ENCODE results near the gene CIAO2B. TPM values are rescaled to one million over a fixed set of nuclear protein-coding genes. Genes with fewer than 3 reads are reported as not detected.
"Not testable (repeated sequence)": the region's sequence is repeated elsewhere in the genome, so short reads cannot be mapped to it uniquely, and the experiment has no call there.

The CIAO2B gene
- total and polyA plus RNA-seq, 3 experiments from 2014 or later: 132 to 176 (median 164) TPM

DNA sequence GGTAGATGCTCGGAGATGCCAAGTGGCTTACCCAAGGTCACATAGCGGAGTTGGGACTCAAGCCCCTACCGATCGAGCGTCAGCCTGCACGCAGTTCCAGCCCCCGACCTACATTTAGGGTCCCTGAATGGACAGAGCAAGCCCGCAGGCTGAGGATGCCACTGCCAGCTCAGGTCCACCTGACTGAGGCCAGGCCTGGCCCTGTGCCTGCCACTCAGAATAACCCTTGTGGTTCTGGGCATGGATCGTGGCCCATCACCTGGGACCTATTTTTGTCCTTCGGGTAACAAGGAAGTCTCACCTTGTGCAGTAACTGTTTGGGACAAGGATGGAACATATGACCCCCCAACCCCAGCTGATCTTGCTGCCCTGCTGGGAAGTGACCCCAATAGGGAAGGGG is 32.6 kb downstream of the CIAO2B start:
- Mint-ChIP-seq H3K4me1 (peaks cover 2 to 9% (median 9%) of the 10 kb centered on the region in 3 donors), H3K4me3 (no peak overlapping the region), H3K9me3 (no peaks in the 10 kb centered on the region), H3K27ac (no peak overlapping the region), H3K36me3 (peaks cover 0 to 2% (median 0%) of the 10 kb centered on the region in 3 donors), H3K27me3 (no peaks in the 10 kb centered on the region)
- Histone ChIP-seq H3K4me1 (ENCODE audit: insufficient read depth, low read length) (peaks cover 7% of the 10 kb centered on the region), H3K27me3 (ENCODE audit: insufficient read depth, low read length, poor library complexity, severe bottlenecking) (no peaks in the 10 kb centered on the region), H3K4me3 (ENCODE audit: low read length) (no peak overlapping the region), H3K36me3 (ENCODE audit: insufficient read depth, low read length) (no peaks in the 10 kb centered on the region), H3K27ac (ENCODE audit: low read depth, low read length) (no peak overlapping the region), H3K9me3 (ENCODE audit: low read length) (no peaks in the 10 kb centered on the region)
- ChIA-PET CTCF (interaction anchor here (1.0 kb wide), 1 partner anchor 27 kb away, joined by 3 read pairs; no protein-coding TSS in a partner anchor), POLR2A (no interaction called here)
- DNase-seq: peak in 1 of 5 donors; percentile 8

GRCh38 chr16:66900721-66901441 is 33.3 kb downstream of the CIAO2B start:
- Mint-ChIP-seq H3K4me3 (no peak overlapping the region), H3K36me3 (peaks cover 0 to 2% (median 0%) of the 10 kb centered on the region in 3 donors), H3K27ac (no peak overlapping the region), H3K4me1 (peaks cover under 1 to 2% (median 2%) of the 10 kb centered on the region in 3 donors), H3K9me3 (no peaks in the 10 kb centered on the region), H3K27me3 (no peaks in the 10 kb centered on the region)
- peak overlapping the region; percentile 87 for H3K27ac ChIP-seq (ENCODE audit: low read depth, low read length)
- H3K9me3 ChIP-seq (ENCODE audit: low read length): no peaks in the 10 kb centered on the region
- ChIA-PET CTCF (no interaction called here), POLR2A (no interaction called here)
- H3K36me3 ChIP-seq (ENCODE audit: insufficient read depth, low read length): no peaks in the 10 kb centered on the region
- DNase-seq: peak in 1 of 5 donors; percentile 2
- H3K27me3 ChIP-seq (ENCODE audit: insufficient read depth, low read length, poor library complexity, severe bottlenecking): no peaks in the 10 kb centered on the region
- no peak overlapping the region for H3K4me3 ChIP-seq (ENCODE audit: low read length)
- peaks cover 5% of the 10 kb centered on the region for H3K4me1 ChIP-seq (ENCODE audit: insufficient read depth, low read length)

DNA sequence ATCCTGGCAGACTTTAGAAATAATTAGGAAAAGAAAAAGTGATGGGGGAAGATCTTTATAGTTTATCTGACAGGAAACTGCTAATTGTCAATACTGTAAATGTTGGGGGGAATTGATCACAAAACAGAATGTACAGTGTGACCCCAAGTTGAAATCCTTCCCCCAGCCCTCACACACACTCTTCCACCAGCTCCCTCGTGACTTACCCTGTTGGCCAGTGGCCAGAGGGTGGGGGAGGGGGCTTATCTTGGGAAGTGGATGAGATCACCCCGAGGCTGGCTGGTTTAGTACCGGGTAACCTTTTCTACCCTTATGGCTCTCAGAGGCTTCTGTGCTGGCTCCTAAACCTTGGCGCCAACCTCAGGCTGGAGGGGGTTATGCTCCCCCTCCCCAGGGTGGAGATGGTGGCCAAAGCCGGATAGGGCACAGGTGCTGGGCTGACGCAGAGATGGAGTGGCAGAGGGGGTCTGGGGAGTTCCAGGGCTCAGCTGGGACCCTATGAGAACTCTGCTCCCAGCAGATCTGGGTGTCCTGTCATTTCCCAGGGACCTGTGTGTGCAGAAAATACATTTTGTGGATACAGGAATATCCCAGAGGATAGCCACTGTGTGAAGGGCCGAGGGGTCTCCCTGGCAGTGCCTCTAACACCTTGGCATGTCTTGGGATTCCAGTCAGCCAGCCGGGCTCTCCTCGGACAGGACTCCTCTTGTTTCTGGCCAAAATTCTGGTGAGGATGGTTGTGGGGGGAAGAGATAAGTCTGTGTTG is 34.1 kb downstream of the CIAO2B start:
- no peaks in the 10 kb centered on the region for H3K9me3 Mint-ChIP-seq
- H3K27me3 Mint-ChIP-seq: no peaks in the 10 kb centered on the region
- Histone ChIP-seq H3K9me3 (ENCODE audit: low read length) (no peaks in the 10 kb centered on the region), H3K4me1 (ENCODE audit: insufficient read depth, low read length) (no peaks in the 10 kb centered on the region), H3K4me3 (ENCODE audit: low read length) (no peak overlapping the region), H3K36me3 (ENCODE audit: insufficient read depth, low read length) (no peaks in the 10 kb centered on the region), H3K27ac (ENCODE audit: low read depth, low read length) (peak overlapping the region; percentile 87), H3K27me3 (ENCODE audit: insufficient read depth, low read length, poor library complexity, severe bottlenecking) (no peaks in the 10 kb centered on the region)
- H3K27ac Mint-ChIP-seq: peak overlapping the region in 1 of 8 donors; percentile 63
- peak overlapping the region in 1 of 7 donors; percentile 27 for H3K4me3 Mint-ChIP-seq
- CTCF ChIA-PET: no interaction called here
- POLR2A ChIA-PET: no interaction called here
- H3K36me3 Mint-ChIP-seq: peaks cover 0 to 2% (median 0%) of the 10 kb centered on the region in 3 donors
- peaks cover 0 to 2% (median 0%) of the 10 kb centered on the region in 3 donors for H3K4me1 Mint-ChIP-seq
- DNase-seq: no peak

DNA sequence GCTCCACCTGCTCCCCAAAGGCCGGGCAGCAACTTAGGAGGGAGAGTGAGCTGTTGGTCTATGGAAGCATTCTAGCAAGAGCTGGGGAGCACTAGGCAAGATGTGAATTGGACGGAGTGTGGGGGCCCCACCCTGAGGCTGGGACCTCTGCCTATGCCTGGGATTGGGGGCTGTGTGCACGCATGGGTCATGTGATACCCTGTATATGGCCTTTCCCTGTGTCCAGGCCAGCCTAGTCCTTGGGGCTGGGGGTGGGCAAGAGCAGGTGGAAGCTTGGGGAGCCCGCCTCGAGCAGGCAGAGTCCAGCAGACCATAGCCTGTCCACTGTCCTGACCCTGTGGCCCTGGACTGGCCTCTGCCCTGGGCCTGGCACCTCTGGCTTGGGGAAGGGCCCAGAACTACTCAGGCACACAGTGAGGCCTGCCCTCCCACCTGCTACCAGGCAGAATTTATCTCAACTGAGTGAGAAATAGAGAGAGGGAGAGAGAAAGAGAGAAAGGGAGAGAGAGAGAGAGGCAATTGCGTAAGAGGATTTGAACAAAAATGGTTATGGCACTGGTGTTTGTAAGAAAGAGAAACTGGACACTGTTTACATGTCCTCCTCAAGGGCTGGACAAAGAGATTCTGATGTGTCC is 34.8 kb downstream of the CIAO2B start:
- POLR2A ChIA-PET: no interaction called here
- H3K36me3 ChIP-seq (ENCODE audit: insufficient read depth, low read length): no peaks in the 10 kb centered on the region

GRCh38 chr16:66898933-66899309 is 35.3 kb downstream of the CIAO2B start:
- Histone ChIP-seq H3K27me3 (ENCODE audit: insufficient read depth, low read length, poor library complexity, severe bottlenecking) (no peaks in the 10 kb centered on the region), H3K4me3 (ENCODE audit: low read length) (no peak overlapping the region), H3K27ac (ENCODE audit: low read depth, low read length) (peak overlapping the region; percentile 87), H3K36me3 (ENCODE audit: insufficient read depth, low read length) (no peaks in the 10 kb centered on the region), H3K9me3 (ENCODE audit: low read length) (no peaks in the 10 kb centered on the region), H3K4me1 (ENCODE audit: insufficient read depth, low read length) (no peaks in the 10 kb centered on the region)
- Mint-ChIP-seq H3K27me3 (no peaks in the 10 kb centered on the region), H3K4me1 (peaks cover 0 to 4% (median 0%) of the 10 kb centered on the region in 3 donors), H3K9me3 (no peaks in the 10 kb centered on the region), H3K4me3 (no peak overlapping the region), H3K36me3 (peaks cover 0 to 2% (median 0%) of the 10 kb centered on the region in 3 donors), H3K27ac (peak overlapping the region in 1 of 8 donors; percentile 88)
- ChIA-PET POLR2A (no interaction called here), CTCF (no interaction called here)
- no peak for DNase-seq

More for the DNA sequence above, 34.8 kb downstream of the CIAO2B start:
- no peaks in the 10 kb centered on the region for H3K9me3 ChIP-seq (ENCODE audit: low read length)
- no peak for DNase-seq
- peaks cover 0 to 4% (median 0%) of the 10 kb centered on the region in 3 donors for H3K4me1 Mint-ChIP-seq
- no peaks in the 10 kb centered on the region for H3K4me1 ChIP-seq (ENCODE audit: insufficient read depth, low read length)
- CTCF ChIA-PET: no interaction called here
- H3K9me3 Mint-ChIP-seq: no peaks in the 10 kb centered on the region
- no peaks in the 10 kb centered on the region for H3K27me3 Mint-ChIP-seq
- peak overlapping the region in 1 of 8 donors; percentile 63 for H3K27ac Mint-ChIP-seq
- peaks cover 0 to 2% (median 0%) of the 10 kb centered on the region in 3 donors for H3K36me3 Mint-ChIP-seq
- no peak overlapping the region for H3K4me3 ChIP-seq (ENCODE audit: low read length)
- no peak overlapping the region for H3K4me3 Mint-ChIP-seq
- H3K27ac ChIP-seq (ENCODE audit: low read depth, low read length): peak overlapping the region; percentile 87
- no peaks in the 10 kb centered on the region for H3K27me3 ChIP-seq (ENCODE audit: insufficient read depth, low read length, poor library complexity, severe bottlenecking)

- no peaks in the 10 kb centered on the region for H3K27me3 ChIP-seq (ENCODE audit: insufficient read depth, low read length, poor library complexity, severe bottlenecking)
- no peak overlapping the region for H3K4me3 ChIP-seq (ENCODE audit: low read length)
- H3K36me3 Mint-ChIP-seq: peaks cover 0 to 2% (median 0%) of the 10 kb centered on the region in 3 donors
- POLR2A ChIA-PET: no interaction called here
- H3K9me3 ChIP-seq (ENCODE audit: low read length): no peaks in the 10 kb centered on the region
- no peaks in the 10 kb centered on the region for H3K27me3 Mint-ChIP-seq
- H3K9me3 Mint-ChIP-seq: no peaks in the 10 kb centered on the region
- no peaks in the 10 kb centered on the region for H3K4me1 ChIP-seq (ENCODE audit: insufficient read depth, low read length)
- peaks cover under 1 to 5% (median 1%) of the 10 kb centered on the region in 3 donors for H3K4me1 Mint-ChIP-seq
- H3K27ac Mint-ChIP-seq: peak overlapping the region in 2 of 8 donors; percentile 62 to 88
- CTCF ChIA-PET: interaction anchor here (1.1 kb wide), 1 partner anchor 56 kb away, joined by 3 read pairs; no protein-coding TSS in a partner anchor
- no peak for DNase-seq
- no peak overlapping the region for H3K4me3 Mint-ChIP-seq
- no peaks in the 10 kb centered on the region for H3K36me3 ChIP-seq (ENCODE audit: insufficient read depth, low read length)
- no peak overlapping the region for H3K27ac ChIP-seq (ENCODE audit: low read depth, low read length)
Observed at GRCh38 chr16:66898207-66898606, 36.0 kb downstream of the CIAO2B start.

DNA sequence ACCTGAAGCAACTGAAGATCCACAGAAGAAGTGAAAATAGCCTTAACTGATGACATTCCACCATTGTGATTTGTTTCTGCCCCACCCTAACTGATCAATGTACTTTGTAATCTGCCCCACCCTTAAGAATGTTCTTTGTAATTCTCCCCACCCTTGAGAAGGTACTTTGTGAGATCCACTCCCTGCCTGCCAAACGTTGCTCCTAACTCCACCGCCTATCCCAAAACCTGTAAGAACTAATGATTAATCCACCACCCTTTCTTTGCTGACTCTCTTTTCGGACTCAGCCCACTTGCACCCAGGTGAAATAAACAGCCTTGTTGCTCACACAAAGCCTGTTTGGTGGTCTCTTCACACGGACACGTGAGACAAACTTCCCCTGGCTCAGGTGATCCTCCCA is 37.5 kb downstream of the CIAO2B start:
- H3K27ac ChIP-seq (ENCODE audit: low read depth, low read length); H3K4me1 ChIP-seq (ENCODE audit: insufficient read depth, low read length); H3K9me3 ChIP-seq (ENCODE audit: low read length); H3K36me3 Mint-ChIP-seq; POLR2A ChIA-PET; H3K4me3 Mint-ChIP-seq; H3K36me3 ChIP-seq (ENCODE audit: insufficient read depth, low read length); H3K4me3 ChIP-seq (ENCODE audit: low read length); DNase-seq; H3K27me3 ChIP-seq (ENCODE audit: insufficient read depth, low read length, poor library complexity, severe bottlenecking); H3K4me1 Mint-ChIP-seq; H3K9me3 Mint-ChIP-seq; H3K27me3 Mint-ChIP-seq: not testable (repeated sequence)
- CTCF ChIA-PET: interaction anchor here (2.1 kb wide), 1 partner anchor 22 kb away, joined by 6 read pairs; no protein-coding TSS in a partner anchor
- peak overlapping the region in 2 of 8 donors; percentile 23 to 44 for H3K27ac Mint-ChIP-seq
